Mesenteric fat pad (tissue), 1 donor: ENCODE measurements around the gene CMKLR1. TPM values are rescaled to one million over a fixed set of nuclear protein-coding genes. Genes with fewer than 3 reads are reported as not detected.

Source experiments
- DNase-seq: peaks from one replicate; pipeline ENCODE4 v3.0.0-alpha.2; 2020; ENCODE audit warnings: low spot score
- total RNA-seq: library from RNA; stranded (reverse); fragmentation: NEBNext Ultra II Directional; extraction: Animal tissue kit (Norgen Biotek cat#: 25700); gene quantifications from one replicate; pipeline ENCODE4 v1.2.1, GENCODE V29; 2021
- donor health status: DM: yes; HTN: yes; CAD: no.

The CMKLR1 gene
- total RNA-seq, 1 donor from 2014 or later = 26.0 TPM

DNA sequence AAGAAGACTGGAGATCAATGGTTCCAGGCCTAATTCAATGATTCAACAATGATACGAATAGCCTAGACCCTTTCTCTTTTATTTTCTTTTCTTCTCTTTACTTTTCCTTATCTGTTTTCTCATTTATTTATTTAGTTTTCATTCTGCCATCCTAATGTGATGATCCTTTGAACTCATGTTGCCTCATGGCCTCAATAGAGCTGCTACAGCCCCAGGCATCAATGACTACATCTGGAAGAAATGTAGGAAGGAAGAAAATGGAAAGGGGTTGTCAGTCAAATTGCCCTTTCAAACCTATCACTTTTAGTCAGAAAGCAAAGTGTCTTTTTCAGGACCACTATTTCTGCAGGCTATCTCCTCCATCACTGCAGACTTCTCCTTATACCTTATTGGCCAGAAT, 69.9 kb downstream of the CMKLR1 start:
- DNase-seq = no peak

DNA sequence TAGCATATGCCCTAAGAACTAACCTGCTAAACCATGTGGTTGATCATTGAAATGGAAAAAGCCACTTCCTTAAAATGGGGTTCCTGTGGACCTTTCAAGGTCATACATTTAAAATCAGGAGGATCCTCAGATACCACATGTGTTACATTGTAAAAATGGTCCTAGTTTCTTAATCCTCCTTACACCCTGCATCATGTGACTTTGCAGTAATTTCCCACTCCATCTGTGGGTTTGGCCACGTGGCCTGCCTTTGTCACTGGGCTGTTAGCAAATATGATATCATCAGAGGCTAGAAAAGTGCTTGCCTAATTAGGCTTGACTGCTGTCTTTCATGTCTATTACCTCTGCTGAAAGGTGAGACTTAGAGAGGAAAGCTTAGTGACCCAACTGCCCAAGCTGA, 70.7 kb downstream of the CMKLR1 start:
- DNase-seq = no peak

DNA sequence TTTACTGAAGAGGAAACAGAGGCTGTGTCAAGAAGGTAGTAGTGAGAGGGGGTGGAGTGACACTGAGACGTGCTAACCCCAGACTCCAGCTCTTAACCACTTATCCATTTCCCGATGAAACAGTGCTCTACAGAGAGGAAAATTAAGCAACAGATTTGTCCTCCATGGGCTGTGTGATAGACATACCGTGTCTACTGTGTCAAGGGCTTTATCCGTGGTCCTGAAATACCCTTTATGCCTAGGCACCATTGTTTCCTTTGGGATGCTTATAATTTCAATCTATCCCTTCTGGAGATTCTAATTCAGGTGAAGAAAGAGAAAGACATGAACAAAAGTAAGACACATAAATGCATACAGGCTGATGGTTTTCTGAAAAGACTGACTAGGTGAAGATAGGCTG, 71.7 kb downstream of the CMKLR1 start:
- no peak for DNase-seq

DNA sequence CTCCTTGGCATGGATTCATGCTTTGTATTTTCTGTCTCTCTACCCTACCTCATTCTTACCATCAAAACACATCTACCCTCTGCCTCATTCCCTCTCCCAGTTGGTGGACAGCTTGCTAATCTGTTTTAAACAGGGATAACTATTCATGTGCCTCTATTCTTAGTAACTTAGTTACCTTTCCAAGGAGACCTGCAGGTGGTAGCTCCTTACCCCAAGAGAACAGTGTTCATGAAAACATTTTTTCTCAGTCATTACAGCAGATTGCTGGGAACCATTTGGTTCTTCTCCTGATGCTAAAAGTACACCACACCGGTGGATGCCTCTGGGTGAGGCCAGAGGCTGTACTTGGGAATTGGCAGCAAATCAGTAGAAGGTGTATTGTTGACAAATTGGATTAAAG, 73.0 kb downstream of the CMKLR1 start:
- no peak for DNase-seq

DNA sequence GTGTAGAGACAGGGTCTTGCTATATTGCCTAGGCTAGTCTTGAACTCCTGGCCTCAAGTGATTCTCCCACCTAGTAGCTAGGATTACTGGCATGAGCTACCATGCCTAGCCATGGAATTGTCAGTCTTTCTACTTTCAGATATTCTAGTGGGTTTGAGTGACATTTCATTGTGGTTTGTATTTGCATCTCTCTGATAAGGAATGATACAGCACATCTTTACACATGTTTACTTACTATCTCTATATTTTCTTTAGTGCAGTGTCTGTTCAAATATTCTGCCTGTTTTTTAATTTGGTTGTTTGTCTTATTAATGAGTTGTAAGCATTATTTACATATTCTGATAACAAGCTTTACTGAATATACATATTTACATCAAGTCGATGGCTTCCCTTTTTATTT, 73.6 kb downstream of the CMKLR1 start:
- no peak for DNase-seq

DNA sequence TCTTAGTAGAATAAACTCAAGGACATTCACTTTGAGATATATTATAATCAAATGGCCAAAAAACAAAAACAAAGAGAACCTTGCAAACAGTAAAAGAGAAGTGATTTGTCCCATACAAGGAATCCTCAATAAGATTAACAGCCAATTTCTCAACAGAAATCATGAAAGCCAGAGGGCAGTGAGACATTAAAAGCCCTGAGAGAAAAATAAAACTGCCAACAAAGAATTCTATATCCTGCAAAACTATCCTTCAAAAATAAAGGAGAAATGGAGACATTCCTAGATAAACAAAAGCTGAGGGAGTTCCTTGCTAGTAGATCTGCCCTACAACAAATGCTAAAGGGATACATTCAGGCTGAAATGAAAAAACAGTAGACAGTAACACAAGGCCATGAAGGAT, 78.1 kb downstream of the CMKLR1 start:
- DNase-seq = no peak

DNA sequence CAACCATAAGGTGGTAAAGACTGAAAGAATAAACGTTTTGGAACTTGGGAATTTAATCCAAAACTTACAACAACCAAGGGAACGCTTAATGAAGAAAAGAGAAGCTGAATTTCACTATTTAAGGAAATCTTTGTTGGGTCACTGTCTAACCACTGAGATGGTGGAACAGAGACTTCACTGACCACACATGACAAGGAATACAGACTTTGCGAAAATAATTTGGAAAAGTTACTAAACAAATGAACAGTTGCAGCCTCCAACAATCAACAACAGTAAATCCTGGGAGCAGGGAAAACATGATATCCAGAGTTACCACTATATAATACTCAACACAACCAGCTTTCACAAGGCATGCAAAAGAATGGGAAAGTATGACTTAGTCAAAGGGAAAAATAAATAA, 79.1 kb downstream of the CMKLR1 start:
- no peak for DNase-seq

DNA sequence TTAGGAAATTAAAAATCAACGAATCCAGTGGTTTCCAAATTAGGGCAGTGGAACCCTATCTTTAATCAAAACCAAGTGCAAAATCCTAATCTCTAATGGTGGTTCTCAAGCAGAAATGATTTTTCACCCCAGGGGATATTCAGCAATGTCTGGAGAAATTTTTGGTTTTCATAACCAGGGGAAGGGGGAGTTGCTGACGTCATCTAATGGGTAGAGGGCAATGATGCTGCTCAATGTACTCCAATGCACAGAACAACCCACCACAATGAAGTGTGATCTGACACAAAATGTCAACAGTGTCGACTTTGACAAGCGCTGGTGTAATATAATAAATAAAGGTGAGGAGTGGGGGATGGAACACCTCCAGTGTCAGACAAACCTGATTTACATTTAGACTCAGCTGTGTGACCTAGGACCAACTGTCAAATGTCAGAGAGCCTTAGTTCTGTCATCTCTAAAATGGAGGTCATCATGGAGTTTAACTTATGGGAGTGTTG, 81.5 kb downstream of the CMKLR1 start:
- DNase-seq = no peak

DNA sequence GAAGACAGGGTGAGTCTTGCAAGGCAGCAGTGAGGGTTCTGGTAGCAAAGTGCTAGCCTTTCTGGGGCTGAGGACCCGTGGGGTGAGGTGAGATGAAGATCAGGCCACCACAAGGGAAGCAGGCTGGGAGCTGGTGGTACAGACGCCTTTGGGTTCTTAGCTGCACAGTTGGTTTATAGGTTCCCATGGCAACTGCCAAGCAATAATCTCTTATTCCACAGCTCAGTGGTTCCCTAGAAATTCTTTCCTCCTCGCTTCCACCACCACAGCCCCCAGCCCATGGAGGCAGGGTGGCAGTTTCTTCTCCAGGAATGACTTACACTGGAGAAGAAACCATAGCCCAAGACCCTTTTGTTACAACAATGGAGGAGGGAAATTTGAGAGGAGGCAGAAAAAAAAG, 82.1 kb downstream of the CMKLR1 start:
- no peak for DNase-seq

DNA sequence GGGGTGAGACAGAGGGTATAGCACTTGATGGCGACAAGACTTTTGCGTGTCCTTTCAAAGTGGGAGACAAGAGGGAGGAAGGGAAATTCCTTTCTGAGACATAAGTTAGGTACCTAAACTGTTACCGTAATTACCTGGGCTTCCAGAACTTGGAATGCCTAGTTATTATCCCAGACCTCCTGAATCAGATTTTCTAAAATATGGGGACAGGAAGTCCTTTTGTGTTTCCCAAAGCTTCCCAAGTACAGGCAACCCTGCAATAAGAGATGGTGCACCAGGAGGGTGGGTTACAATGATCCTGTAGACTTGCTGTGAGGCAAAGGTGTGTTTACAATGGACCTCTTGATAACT, 83.9 kb downstream of the CMKLR1 start:
- no peak for DNase-seq

DNA sequence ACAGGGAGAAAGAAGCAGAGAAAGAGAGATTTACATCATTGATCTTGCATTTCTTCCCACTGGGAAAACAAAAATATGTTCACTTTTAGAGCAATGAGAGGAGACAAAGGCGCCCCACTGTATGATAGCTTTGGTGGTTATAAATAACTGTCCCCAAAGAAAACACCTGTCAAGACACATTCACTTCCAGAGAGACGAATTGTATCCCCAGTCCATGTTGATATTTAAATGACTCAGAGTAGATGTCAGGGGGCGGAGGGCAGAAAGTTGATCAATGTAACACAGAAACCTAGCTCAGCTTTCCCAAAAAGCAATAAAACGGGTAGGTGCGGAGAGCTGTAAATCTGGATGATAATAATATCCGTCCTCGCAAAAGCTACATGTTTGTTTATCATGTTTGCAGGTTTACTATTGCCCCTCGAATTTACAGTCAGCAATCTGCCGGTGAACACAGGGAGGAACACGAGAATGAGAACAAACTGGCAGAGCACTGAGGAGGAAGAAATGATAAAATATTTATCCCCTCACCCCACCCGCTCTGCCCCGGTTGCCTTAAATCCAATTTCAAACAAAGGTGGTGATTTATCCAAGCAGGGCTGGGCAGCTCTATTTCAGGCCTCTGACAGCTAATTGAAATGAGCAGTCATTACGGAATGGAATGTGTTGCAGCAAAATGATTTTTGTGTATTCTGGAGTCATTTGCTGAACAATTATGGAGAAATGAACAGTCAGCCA, 84.4 kb downstream of the CMKLR1 start:
- no peak for DNase-seq

DNA sequence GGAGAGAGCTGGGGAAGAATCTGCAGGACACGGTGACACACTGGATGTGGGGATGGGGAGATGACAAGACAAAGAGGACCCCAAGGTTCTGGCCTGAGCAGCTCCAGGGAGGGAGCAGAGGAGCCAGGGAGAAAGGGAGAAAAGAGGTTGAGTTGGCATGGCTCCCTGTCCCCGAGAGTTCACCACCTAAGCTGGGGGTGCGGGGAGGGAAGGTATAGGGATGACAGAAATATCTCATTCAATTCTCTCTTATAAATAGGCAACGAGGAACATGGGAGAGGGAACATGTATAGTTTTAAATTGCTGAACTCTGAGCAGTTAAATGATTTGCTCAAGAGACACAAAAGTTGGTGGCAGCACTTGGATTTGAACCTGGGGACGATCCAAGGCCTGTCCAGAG, 85.1 kb downstream of the CMKLR1 start:
- DNase-seq = no peak

DNA sequence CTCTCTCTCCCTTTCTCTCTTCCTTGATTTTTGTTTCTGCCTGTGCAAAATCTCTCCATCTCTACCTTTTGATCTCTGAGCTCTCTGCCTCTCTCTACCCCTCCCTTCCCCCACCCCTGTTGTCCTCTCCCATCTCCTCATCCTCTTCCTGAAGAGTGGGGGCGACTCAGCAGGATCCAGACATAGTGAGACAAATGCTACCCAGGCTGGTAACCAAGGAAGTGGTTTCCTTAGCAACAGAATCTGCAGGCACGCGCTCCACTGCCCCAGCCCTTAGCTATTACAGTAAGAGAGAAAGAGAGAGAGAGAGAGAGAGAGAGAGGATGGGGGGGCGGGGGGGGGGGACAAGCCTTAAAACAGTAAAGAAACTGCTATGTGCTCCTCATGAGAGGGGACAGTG, 85.6 kb downstream of the CMKLR1 start:
- DNase-seq = no peak

DNA sequence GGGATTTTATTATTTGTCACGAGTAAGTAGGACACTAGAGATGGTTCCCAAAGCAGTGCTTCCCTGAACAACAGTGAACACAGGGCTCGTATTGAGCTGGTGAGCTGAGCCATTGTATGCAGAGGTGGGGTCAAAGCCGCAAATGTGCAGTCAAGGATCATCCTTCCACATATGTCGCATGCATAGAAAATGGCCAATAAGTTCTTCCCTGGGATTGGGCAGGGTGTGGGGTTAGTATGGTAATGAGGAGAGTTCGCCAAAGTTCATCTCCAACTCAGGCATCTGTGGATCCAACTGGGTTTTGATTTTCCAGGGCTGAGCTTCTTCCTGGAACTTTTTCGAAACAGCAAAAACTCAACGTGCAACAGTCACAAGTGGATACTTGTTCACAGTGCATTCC, 86.6 kb downstream of the CMKLR1 start:
- no peak for DNase-seq

DNA sequence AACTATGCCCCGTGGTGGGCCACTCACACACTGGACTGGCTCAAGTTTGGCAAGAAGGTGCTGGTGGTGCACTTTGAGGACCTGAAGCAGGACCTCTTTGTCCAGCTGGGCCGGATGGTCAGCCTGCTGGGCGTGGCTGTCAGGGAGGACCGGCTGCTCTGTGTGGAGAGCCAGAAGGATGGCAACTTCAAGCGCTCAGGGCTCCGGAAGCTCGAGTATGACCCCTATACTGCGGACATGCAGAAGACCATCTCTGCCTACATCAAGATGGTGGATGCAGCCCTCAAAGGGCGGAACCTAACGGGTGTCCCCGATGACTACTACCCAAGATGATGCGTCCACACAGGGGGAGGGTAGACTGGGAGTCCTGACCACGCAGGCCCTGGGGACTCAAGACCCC, 91.1 kb downstream of the CMKLR1 start:
- DNase-seq = no peak

DNA sequence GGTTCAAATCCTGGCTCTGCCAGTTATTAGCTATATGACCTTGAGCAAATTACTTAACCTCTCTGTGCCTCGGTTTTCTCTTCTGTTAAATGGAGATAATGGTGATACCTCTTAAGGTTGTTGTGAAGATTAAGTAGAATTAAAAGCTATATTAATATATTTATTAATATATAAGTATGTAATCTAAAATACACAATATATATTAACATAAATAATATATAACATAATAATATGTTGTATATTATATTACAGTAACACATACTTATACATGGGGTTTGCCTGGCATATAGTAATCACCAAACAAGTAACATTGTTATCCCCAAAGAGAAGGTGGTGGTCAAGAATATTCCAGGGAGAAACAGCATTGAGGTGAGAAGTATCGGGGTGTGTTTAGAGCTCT, 92.0 kb downstream of the CMKLR1 start:
- no peak for DNase-seq

DNA sequence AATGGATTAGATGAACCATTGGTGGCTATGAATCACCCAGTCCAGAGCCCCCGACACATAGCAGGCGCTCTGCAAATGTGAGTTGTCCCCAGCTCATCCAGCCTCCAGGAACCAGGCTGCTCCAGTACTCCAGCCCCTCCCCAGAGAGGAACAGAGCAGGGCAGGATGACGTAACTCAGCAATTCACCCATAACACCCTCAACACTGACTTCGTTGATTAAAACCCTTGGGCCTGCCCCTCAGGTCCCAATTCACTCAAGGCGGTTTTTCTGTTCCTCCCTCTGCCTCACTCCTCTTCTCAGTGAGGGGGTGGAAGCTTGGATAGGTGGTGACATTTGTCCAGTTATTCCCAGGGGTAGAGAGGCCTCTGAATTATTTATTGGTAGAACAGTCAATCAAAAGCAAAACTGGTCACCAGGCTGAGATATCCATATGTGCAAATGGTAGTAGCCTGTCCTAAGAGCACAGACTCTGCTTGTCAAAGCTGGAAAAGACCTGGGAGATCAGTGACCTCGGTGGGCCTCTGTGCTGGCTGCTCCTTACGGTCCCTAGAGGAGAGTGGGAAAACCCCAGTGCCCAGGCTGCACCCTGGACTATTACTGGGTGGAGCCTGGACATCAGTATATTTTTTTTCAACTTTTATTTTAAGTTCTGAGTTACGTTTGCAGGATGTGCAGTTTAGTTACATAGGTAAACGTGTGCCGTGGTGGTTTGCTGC, 97.0 kb downstream of the CMKLR1 start:
- DNase-seq = no peak

DNA sequence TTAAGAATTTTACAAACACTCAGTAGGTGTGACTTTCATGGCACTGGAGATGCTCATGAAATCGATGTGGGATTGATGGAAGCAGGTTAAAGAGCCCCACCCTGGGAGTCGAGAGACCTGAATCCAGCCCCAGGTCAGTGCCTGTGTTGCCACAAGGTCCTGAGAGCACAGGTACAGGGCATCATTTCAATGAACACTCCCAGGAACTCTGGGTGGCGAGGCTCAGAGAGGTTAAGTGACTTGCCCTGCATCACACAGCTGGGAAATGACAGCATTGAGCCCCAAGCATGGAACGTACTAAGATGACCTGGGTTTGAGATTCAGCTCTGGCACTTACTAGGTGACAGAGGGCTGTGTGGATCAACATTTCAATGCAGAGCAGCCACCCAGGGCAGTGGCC, 98.2 kb downstream of the CMKLR1 start:
- DNase-seq = no peak

DNA sequence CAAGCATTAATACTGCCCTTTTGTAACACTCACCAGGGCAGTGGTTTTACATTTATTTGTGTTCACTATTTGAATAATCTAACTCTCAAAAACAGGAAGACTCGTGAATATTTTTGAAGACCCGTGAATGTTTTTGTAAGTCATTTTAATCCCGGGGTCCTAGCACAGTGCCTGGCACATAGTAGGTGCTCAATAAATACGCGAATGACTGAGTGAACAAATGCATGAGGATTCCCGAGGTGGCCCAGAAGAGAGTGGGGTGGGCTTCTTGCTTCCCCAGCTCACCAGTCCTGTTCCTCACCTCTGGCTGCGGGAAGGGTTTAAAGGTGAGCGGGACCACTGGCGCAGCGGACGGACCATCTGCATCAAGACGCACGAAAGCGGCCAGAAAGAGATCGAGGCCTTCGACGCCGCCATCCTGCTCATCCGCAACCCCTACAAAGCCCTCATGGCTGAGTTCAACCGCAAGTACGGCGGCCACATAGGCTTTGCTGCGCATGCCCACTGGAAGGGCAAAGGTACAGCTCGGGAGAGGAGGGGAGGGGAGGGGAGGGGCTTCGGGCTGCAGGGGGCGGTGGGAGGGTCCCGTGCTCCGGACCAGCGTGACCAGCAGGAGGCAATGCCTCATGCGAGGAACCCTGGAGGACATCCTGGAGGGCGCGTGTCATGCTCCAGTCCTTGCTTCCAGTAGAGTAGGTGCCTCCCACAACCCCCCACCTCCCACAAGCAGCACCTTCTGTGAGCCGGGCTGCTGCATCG, 98.9 kb downstream of the CMKLR1 start:
- no peak for DNase-seq

DNA sequence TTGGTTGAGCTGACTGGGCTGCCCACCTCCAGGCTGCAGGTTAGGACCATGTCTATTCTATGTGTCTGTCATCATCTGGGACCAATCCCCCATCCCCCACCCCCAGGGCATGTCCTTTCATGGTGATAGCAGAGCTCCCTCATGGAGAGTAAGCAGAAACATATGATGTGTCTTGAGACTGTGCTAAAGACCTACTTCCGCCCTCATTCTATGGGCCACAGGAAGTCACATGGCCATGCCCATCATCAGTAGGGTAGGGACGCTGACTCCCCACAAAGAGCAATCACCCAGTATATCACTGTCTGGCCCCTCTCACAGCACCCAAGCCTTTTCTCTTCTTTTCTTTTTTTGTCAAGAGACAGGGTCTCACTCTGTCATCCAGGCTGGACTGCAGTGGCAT, 99.7 kb downstream of the CMKLR1 start:
- no peak for DNase-seq

DNA sequence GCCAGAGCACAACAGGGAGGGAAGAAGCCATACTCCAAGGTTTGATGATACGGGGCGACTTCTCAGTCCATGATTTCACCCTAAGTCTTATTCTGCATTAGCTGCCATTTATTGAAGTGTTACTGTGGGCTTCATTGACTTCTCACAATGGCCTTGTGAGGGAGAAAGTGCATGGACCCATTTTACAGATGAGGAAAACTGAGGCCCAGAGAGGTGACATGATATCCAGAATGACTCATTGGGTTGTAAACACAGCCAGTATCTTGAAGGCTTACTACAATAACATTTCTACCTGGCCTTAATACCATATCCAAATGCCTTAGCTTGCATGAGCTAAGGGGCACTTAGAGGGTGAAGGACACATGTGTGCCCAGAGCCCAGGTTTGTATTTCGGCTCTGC, 100.6 kb downstream of the CMKLR1 start:
- no peak for DNase-seq
